ENCODE results near the gene PREX1. TPM values are rescaled to one million over a fixed set of nuclear protein-coding genes. Genes with fewer than 3 reads are reported as not detected.

Gene PREX1
- total and polyA plus RNA-seq, 2 donors (not counting 3 experiments of a cell fraction or from before 2014, with no cell fraction given): 51.3 to 72.9 TPM

GRCh38 chr20:48799328-48800105 lies 28.3 kb downstream of the PREX1 start:
- POLR2A ChIA-PET: no interaction called here
- peaks cover 96% of the 10 kb centered on the region for H3K79me2 ChIP-seq (ENCODE audit: control insufficient read depth, insufficient read depth, low read length)
- FAIRE-seq (no peak), DNase-seq (ENCODE audit: low read depth, low spot score) (no peak)
- no peak overlapping the region for H3K27ac ChIP-seq (ENCODE audit: insufficient read depth, low read depth, low read length)
- no peak overlapping the region for H2AFZ ChIP-seq (ENCODE audit: low read depth, low read length)
- BruUV-seq (replicated peaks): no TSS peak
- TF ChIP-seq FOS (IDR thresholded peaks at IDR 0.05; ENCODE audit: borderline replicate concordance, insufficient read depth, low read length) (no peak), GATA2 (IDR thresholded peaks at IDR 0.05; ENCODE audit: insufficient read depth, insufficient read length, low read depth, low read length) (no peak), CTCF (IDR thresholded peaks at IDR 0.05; ENCODE audit: extremely low read depth in 1 of 2, insufficient read depth in 1 of 2, low read depth in 1 of 2, low read length in 2 of 2) (no peak), JUN (IDR thresholded peaks at IDR 0.05; ENCODE audit: borderline replicate concordance, insufficient read depth, insufficient read length, low read depth) (no peak), POLR2AphosphoS5 (IDR thresholded peaks at IDR 0.05; ENCODE audit: insufficient read depth, low read depth, low read length) (no peak)
- H3K4me3 ChIP-seq (replicated peaks in 1 of 3; ENCODE audit: insufficient read depth in 1 of 3, low read depth in 1 of 3, low read length in 3 of 3): no peak overlapping the region
- peaks cover 7% of the 10 kb centered on the region for H4K20me1 ChIP-seq (replicated peaks; ENCODE audit: control insufficient read depth, extremely low read depth, insufficient read depth, low read length)
- CTCF ChIA-PET: interaction anchor here (1.1 to 3.1 kb wide), 3 partner anchors 8 to 18 kb away, joined by 3 to 9 read pairs (median 3); no protein-coding TSS in a partner anchor
- H3K9me1 ChIP-seq (replicated peaks; ENCODE audit: control insufficient read depth, extremely low read depth, insufficient read depth, low read length): no peaks in the 10 kb centered on the region
- no peak overlapping the region for H3K9ac ChIP-seq (replicated peaks; ENCODE audit: extremely low read depth, insufficient read depth, low read length)
- no peak overlapping the region for H3K4me2 ChIP-seq (ENCODE audit: insufficient read depth, low read length)
- H3K9me3 ChIP-seq (replicated peaks; ENCODE audit: control insufficient read depth, insufficient read depth, low read length): no peaks in the 10 kb centered on the region
- intact Hi-C loops (cut with micrococcal nuclease) (no loop called here), dilution Hi-C loops (cut with MboI; ENCODE audit: extremely low pct_ligation_motif_present, low sequenced_read_pairs) (no loop called here)
- no peaks in the 10 kb centered on the region for H3K36me3 ChIP-seq (ENCODE audit: control insufficient read depth in 2 of 2, extremely low read depth in 1 of 2, insufficient read depth in 2 of 2, low read length in 2 of 2)
- H3K27me3 ChIP-seq (ENCODE audit: control insufficient read depth in 2 of 2, insufficient read depth in 2 of 2, low read length in 2 of 2): no peaks in the 10 kb centered on the region
- no peaks in the 10 kb centered on the region for H3K4me1 ChIP-seq (ENCODE audit: control insufficient read depth, extremely low read depth, insufficient read depth, low read length)
